Gastroesophageal sphincter (tissue), 4 donors: ENCODE measurements around the gene UTP3. TPM values are rescaled to one million over a fixed set of nuclear protein-coding genes. Genes with fewer than 3 reads are reported as not detected.

Source experiments
- ATAC-seq: fragments of 150-250 bp; one replicate; pipeline ENCODE4 v1.9.1; 2016; ENCODE audit warnings: mild to moderate bottlenecking, moderate library complexity
- H3K27ac ChIP-seq, 4 donors: fragments of 200-600 bp; sonication (generic) in 3 of 4; 1 replicate in 3 of 4; 2 replicates in 1 of 4; pipeline ENCODE4 v1.5.1; 2016 to 2019
- H3K27me3 ChIP-seq: fragments of 200-600 bp; sonication (generic); one replicate; pipeline ENCODE4 v1.5.1; 2019
- H3K36me3 ChIP-seq, 2 donors: fragments of 200-600 bp; sonication (generic); one replicate each; pipeline ENCODE4 v1.5.1; 2019; ENCODE audit warnings: control low read depth in 1 of 2
- H3K4me1 ChIP-seq, 3 donors: fragments of 200-600 bp; sonication (generic); 1 replicate in 2 of 3; 2 replicates in 1 of 3; pipeline ENCODE4 v1.5.1; 2016 to 2019; ENCODE audit warnings: control low read depth in 2 of 3
- H3K4me3 ChIP-seq, 2 donors: fragments of 200-600 bp; sonication (generic); one replicate each; pipeline ENCODE4 v1.5.1; 2019; ENCODE audit warnings: mild to moderate bottlenecking in 1 of 2, moderate library complexity in 1 of 2
- H3K9me3 ChIP-seq, 3 donors: fragments of 200-600 bp; sonication (generic); one replicate each; pipeline ENCODE4 v1.5.1; 2017 to 2019; ENCODE audit warnings: control low read depth in 2 of 3
- CTCF ChIP-seq, 4 experiments: fragments of 200-600 bp in 2 of 4; fragments of 450-650 bp in 2 of 4; sonication (generic) in 1 of 4; IDR thresholded peaks; one replicate each; pipeline ENCODE4 v1.5.1; 2017 to 2019; ENCODE audit warnings: antibody characterized with exemption in 4 of 4, mild to moderate bottlenecking in 2 of 4, moderate library complexity in 2 of 4
- EP300 ChIP-seq: sonication (generic); formaldehyde crosslinking; IDR thresholded peaks from one replicate; pipeline ENCODE4 v1.6.1; 2017; ENCODE audit warnings: antibody characterized with exemption, mild to moderate bottlenecking
- POLR2A ChIP-seq, 2 donors: fragments of 450-650 bp; IDR thresholded peaks; one replicate each; pipeline ENCODE4 v1.6.1; 2017; ENCODE audit warnings: antibody characterized with exemption in 2 of 2, mild to moderate bottlenecking in 2 of 2, moderate library complexity in 1 of 2
- POLR2AphosphoS5 ChIP-seq: sonication (generic); formaldehyde crosslinking; IDR thresholded peaks from one replicate; pipeline ENCODE4 v1.6.1; 2017; ENCODE audit warnings: antibody characterized with exemption
- WGBS, 2 donors: methylation state at CpG; one replicate each; pipeline ENCODE4 v1.1.5; 2018; ENCODE audit warnings: low coverage in 1 of 2; 5-methylcytosine and 5-hydroxymethylcytosine counted together
- total RNA-seq, 4 donors: library from RNA; depleted of rRNA; stranded (reverse); fragments of >200 nt; gene quantifications; one replicate each; pipeline ENCODE4 v1.1.0, GENCODE V29; 2016

Gene UTP3
- total RNA-seq, 4 donors from 2014 or later, result 20.9 to 30.8 (median 24.0) TPM

- Histone ChIP-seq H3K36me3 (no peaks in the 10 kb centered on the region), H3K27me3 (no peaks in the 10 kb centered on the region), H3K4me1 (peaks cover 0 to 34% (median 9%) of the 10 kb centered on the region in 3 donors), H3K27ac (peak overlapping the region; percentile 88 to 98 (median 94)), H3K9me3 (no peaks in the 10 kb centered on the region), H3K4me3 (peak overlapping the region; percentile 55 to 70)
- no peak for ATAC-seq
- TF ChIP-seq CTCF (IDR thresholded peaks at IDR 0.05) (no peak), POLR2A (IDR thresholded peaks at IDR 0.05) (no peak), POLR2AphosphoS5 (no peak), EP300 (no peak)
- WGBS, 2 donors, result 5 to 10% methylated on average over 5 to 7 of the region's 7 CpGs
These were observed 17.7 kb downstream of the UTP3 start for GRCh38 chr4:70706044-70706461.

- 86 to 100% methylated on average over 1 of the region's 1 CpG for WGBS, 2 donors
- Histone ChIP-seq H3K9me3 (no peaks in the 10 kb centered on the region), H3K27me3 (no peaks in the 10 kb centered on the region), H3K4me1 (peaks cover 0 to 39% (median 9%) of the 10 kb centered on the region in 3 donors), H3K4me3 (peak overlapping the region in 1 of 2 donors; percentile 70), H3K27ac (peak overlapping the region; percentile 88 to 98 (median 94)), H3K36me3 (no peaks in the 10 kb centered on the region)
- ATAC-seq, result no peak
- no peak for TF ChIP-seq POLR2AphosphoS5
- no peak for TF ChIP-seq EP300
- no peak for TF ChIP-seq POLR2A (IDR thresholded peaks at IDR 0.05)
- TF ChIP-seq CTCF (IDR thresholded peaks at IDR 0.05), result no peak
These were observed 18.2 kb downstream of the UTP3 start for GRCh38 chr4:70706516-70706915.

- H3K4me3 ChIP-seq, result no peak overlapping the region
- TF ChIP-seq EP300, result no peak
- no peak for TF ChIP-seq POLR2A (IDR thresholded peaks at IDR 0.05)
- no peak for TF ChIP-seq POLR2AphosphoS5
- no peak for TF ChIP-seq CTCF (IDR thresholded peaks at IDR 0.05)
- peaks cover 0 to 51% (median 9%) of the 10 kb centered on the region in 3 donors for H3K4me1 ChIP-seq
- no peaks in the 10 kb centered on the region for H3K27me3 ChIP-seq
- no peak for ATAC-seq
- H3K36me3 ChIP-seq, result no peaks in the 10 kb centered on the region
- no peak overlapping the region for H3K27ac ChIP-seq
- no peaks in the 10 kb centered on the region for H3K9me3 ChIP-seq
- 87 to 93% methylated on average over 7 of the region's 7 CpGs for WGBS, 2 donors
These were observed 21.4 kb downstream of the UTP3 start for GRCh38 chr4:70709611-70710205.

GRCh38 chr4:70711599-70711998, 23.3 kb downstream of the UTP3 start:
- no peaks in the 10 kb centered on the region for H3K36me3 ChIP-seq
- no peak overlapping the region for H3K27ac ChIP-seq
- no peaks in the 10 kb centered on the region for H3K27me3 ChIP-seq
- no peak overlapping the region for H3K4me3 ChIP-seq
- H3K4me1 ChIP-seq, result peaks cover 0 to 42% (median 3%) of the 10 kb centered on the region in 3 donors
- WGBS, 2 donors, result 47 to 78% methylated on average over 3 of the region's 3 CpGs
- TF ChIP-seq POLR2A (IDR thresholded peaks at IDR 0.05), result no peak
- no peak for TF ChIP-seq CTCF (IDR thresholded peaks at IDR 0.05)
- TF ChIP-seq POLR2AphosphoS5, result no peak
- TF ChIP-seq EP300, result no peak
- no peaks in the 10 kb centered on the region for H3K9me3 ChIP-seq
- no peak for ATAC-seq

GRCh38 chr4:70712150-70712549, 23.8 kb downstream of the UTP3 start:
- TF ChIP-seq CTCF (IDR thresholded peaks at IDR 0.05), result no peak
- H3K27me3 ChIP-seq, result no peaks in the 10 kb centered on the region
- H3K4me1 ChIP-seq, result peaks cover 0 to 37% (median 0%) of the 10 kb centered on the region in 3 donors
- no peaks in the 10 kb centered on the region for H3K36me3 ChIP-seq
- WGBS, 2 donors, result 51 to 52% methylated on average over 3 of the region's 3 CpGs
- no peak overlapping the region for H3K4me3 ChIP-seq
- no peak for ATAC-seq
- H3K9me3 ChIP-seq, result no peaks in the 10 kb centered on the region
- no peak overlapping the region for H3K27ac ChIP-seq
